ENCODE measurements around the gene FETUB.

DNA sequence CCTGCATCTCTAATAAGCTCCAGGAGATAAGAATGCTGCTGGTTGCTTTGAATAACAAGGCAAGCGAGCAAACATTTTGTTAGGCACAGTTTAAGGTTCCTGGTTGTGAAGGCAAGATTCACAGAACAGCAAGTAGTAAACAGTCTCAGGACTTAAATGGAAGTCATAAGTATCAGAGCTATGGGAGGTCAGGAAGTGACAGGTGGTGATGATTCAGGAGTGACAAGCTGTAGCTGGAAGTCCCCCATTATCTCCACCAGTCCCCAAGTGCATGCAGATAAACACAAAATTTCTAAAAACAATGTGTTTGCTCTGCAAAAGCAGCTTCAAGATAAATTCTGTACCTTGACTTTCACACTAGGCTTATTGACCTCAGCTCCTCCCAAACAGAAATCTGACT lies 3.3 kb downstream of the FETUB start:
- TF ChIP-seq, protein P1, sequence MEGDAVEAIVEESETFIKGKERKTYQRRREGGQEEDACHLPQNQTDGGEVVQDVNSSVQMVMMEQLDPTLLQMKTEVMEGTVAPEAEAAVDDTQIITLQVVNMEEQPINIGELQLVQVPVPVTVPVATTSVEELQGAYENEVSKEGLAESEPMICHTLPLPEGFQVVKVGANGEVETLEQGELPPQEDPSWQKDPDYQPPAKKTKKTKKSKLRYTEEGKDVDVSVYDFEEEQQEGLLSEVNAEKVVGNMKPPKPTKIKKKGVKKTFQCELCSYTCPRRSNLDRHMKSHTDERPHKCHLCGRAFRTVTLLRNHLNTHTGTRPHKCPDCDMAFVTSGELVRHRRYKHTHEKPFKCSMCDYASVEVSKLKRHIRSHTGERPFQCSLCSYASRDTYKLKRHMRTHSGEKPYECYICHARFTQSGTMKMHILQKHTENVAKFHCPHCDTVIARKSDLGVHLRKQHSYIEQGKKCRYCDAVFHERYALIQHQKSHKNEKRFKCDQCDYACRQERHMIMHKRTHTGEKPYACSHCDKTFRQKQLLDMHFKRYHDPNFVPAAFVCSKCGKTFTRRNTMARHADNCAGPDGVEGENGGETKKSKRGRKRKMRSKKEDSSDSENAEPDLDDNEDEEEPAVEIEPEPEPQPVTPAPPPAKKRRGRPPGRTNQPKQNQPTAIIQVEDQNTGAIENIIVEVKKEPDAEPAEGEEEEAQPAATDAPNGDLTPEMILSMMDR (IDR thresholded peaks at IDR 0.05; ENCODE audit: borderline replicate concordance, extremely low read depth, low read length, poor library complexity, severe bottlenecking), result no peak
- no peak for TF ChIP-seq EZH2 (IDR thresholded peaks at IDR 0.05; ENCODE audit: borderline replicate concordance, low read depth, low read length, severe bottlenecking)

Data from DND-41 (cell line).